ENCODE data around the gene HLCS. TPM values are rescaled to one million over a fixed set of nuclear protein-coding genes. Genes with fewer than 3 reads are reported as not detected.

The HLCS gene
- total and polyA plus RNA-seq, 10 of the 15 experiments (the other 5 are each of a cell fraction or from before 2014, with no cell fraction given): 1.5 to 12.7 (median 9.6) TPM

DNA sequence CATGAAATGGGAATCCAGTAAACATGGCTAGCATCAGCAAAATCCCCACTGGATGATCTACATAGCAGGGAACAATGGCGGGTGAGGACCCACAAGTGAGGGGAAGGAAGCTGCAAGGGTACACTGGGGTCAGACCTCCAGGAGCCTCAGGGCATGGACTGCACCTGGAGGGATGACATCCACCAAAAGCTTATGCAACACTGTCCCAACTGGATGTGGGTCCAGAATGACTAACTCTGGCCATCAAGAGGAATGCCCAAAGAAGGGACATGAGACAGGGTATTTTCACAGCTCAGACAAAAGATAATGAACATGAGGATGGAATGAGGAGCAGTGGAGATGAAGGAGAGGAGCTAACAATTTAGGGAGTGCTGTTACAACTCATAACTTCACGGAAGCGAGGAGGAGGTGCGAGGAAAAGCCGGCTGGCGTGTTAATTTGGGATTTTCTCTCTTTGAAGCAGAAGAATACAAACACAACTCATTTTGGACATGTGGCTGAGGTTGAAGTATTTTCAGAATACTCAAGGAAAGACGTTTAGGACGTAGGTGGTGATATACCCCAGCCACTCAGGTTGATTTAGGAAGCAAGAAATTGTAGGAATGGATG lies 5.7 kb downstream of the HLCS start:
- H3K27me3 ChIP-seq (replicated peaks in 1 of 2; ENCODE audit: control insufficient read depth in 2 of 2, insufficient read depth in 2 of 2, low read length in 1 of 2): no peaks in the 10 kb centered on the region
- no peak for TF ChIP-seq ZNF274 (IDR thresholded peaks at IDR 0.05; ENCODE audit: insufficient read depth, insufficient read length)
- TF ChIP-seq EZH2 (IDR thresholded peaks at IDR 0.05; ENCODE audit: borderline replicate concordance, control insufficient read depth, low read depth, low read length): no peak
- TF ChIP-seq, protein P1, sequence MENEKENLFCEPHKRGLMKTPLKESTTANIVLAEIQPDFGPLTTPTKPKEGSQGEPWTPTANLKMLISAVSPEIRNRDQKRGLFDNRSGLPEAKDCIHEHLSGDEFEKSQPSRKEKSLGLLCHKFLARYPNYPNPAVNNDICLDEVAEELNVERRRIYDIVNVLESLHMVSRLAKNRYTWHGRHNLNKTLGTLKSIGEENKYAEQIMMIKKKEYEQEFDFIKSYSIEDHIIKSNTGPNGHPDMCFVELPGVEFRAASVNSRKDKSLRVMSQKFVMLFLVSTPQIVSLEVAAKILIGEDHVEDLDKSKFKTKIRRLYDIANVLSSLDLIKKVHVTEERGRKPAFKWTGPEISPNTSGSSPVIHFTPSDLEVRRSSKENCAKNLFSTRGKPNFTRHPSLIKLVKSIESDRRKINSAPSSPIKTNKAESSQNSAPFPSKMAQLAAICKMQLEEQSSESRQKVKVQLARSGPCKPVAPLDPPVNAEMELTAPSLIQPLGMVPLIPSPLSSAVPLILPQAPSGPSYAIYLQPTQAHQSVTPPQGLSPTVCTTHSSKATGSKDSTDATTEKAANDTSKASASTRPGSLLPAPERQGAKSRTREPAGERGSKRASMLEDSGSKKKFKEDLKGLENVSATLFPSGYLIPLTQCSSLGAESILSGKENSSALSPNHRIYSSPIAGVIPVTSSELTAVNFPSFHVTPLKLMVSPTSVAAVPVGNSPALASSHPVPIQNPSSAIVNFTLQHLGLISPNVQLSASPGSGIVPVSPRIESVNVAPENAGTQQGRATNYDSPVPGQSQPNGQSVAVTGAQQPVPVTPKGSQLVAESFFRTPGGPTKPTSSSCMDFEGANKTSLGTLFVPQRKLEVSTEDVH (IDR thresholded peaks at IDR 0.05; ENCODE audit: low read depth, partially characterized antibody): no peak
- no peak for TF ChIP-seq NR2C2 (IDR thresholded peaks at IDR 0.05; ENCODE audit: borderline replicate concordance, control insufficient read depth, insufficient read length, low read depth)
- TF ChIP-seq CBX5 (IDR thresholded peaks at IDR 0.05; ENCODE audit: low read depth): no peak
- TF ChIP-seq, protein P2, sequence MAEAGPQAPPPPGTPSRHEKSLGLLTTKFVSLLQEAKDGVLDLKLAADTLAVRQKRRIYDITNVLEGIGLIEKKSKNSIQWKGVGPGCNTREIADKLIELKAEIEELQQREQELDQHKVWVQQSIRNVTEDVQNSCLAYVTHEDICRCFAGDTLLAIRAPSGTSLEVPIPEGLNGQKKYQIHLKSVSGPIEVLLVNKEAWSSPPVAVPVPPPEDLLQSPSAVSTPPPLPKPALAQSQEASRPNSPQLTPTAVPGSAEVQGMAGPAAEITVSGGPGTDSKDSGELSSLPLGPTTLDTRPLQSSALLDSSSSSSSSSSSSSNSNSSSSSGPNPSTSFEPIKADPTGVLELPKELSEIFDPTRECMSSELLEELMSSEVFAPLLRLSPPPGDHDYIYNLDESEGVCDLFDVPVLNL (IDR thresholded peaks at IDR 0.05; ENCODE audit: low read depth, low read length): no peak
- TF ChIP-seq PAX8 (IDR thresholded peaks at IDR 0.05): no peak
- TF ChIP-seq RBBP5 (conservative IDR thresholded peaks at IDR 0.05): no peak
- TF ChIP-seq LARP7 (IDR thresholded peaks at IDR 0.05): no peak
- no peak for TF ChIP-seq ZSCAN29 (IDR thresholded peaks at IDR 0.05)
- no peak for TF ChIP-seq CBX3 (IDR thresholded peaks at IDR 0.05; ENCODE audit: borderline replicate concordance, low read depth)
- TF ChIP-seq, protein P3, sequence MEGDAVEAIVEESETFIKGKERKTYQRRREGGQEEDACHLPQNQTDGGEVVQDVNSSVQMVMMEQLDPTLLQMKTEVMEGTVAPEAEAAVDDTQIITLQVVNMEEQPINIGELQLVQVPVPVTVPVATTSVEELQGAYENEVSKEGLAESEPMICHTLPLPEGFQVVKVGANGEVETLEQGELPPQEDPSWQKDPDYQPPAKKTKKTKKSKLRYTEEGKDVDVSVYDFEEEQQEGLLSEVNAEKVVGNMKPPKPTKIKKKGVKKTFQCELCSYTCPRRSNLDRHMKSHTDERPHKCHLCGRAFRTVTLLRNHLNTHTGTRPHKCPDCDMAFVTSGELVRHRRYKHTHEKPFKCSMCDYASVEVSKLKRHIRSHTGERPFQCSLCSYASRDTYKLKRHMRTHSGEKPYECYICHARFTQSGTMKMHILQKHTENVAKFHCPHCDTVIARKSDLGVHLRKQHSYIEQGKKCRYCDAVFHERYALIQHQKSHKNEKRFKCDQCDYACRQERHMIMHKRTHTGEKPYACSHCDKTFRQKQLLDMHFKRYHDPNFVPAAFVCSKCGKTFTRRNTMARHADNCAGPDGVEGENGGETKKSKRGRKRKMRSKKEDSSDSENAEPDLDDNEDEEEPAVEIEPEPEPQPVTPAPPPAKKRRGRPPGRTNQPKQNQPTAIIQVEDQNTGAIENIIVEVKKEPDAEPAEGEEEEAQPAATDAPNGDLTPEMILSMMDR (IDR thresholded peaks at IDR 0.05 in 2 of 3, conservative IDR thresholded peaks at IDR 0.05 in 1 of 3; ENCODE audit: control insufficient read depth in 2 of 3, extremely low read depth in 1 of 3, insufficient read depth in 1 of 3, low read depth in 3 of 3, low read length in 3 of 3): no peak
- TF ChIP-seq POLR2A (IDR thresholded peaks at IDR 0.05; ENCODE audit: low read depth, low read length): no peak

More for the DNA sequence above, 5.7 kb downstream of the HLCS start:
- intact Hi-C loops (cut with micrococcal nuclease; ENCODE audit: unreplicated experiment) (loop anchor here (10.0 kb wide), 1 partner anchor 294 kb away; no protein-coding TSS in a partner anchor), in situ Hi-C loops (cut with MboI) (no loop called here)
- DNase-seq (ENCODE audit: low read depth, low spot score): no peak
- no peaks in the 10 kb centered on the region for H3K9me3 ChIP-seq (replicated peaks; ENCODE audit: control insufficient read depth, insufficient read depth, low read length)
- FAIRE-seq: no peak
- ChIA-PET RAD21 (ENCODE audit: unreplicated experiment) (no interaction called here), CTCF (no interaction called here), SMC1A (ENCODE audit: uncharacterized antibody, unreplicated experiment) (interaction anchor here (1.5 kb wide), 1 partner anchor 9 kb away, joined by 3 read pairs; no protein-coding TSS in a partner anchor), POLR2A (no interaction called here)
- no peak for ATAC-seq
- H3K27ac ChIP-seq (ENCODE audit: control insufficient read depth, insufficient read depth): no peak overlapping the region
- no peak overlapping the region for H2AFZ ChIP-seq (ENCODE audit: control insufficient read depth, low read depth, low read length)
- H4K20me1 ChIP-seq (ENCODE audit: control insufficient read depth, insufficient read depth): no peaks in the 10 kb centered on the region
- BruUV-seq (replicated peaks): no TSS peak
- H3K4me1 ChIP-seq (ENCODE audit: control insufficient read depth, insufficient read depth, low read length): peaks cover 14% of the 10 kb centered on the region
- WGBS (ENCODE audit: insufficient coverage, insufficient replicate concordance, low lambda C conversion rate, missing lambda C conversion rate): 96% methylated on average over 8 of the region's 8 CpGs
- H3K4me3 ChIP-seq: no peak overlapping the region
- no peak overlapping the region for H3K9ac ChIP-seq (ENCODE audit: control insufficient read depth, insufficient read depth, low read length)
- H3K79me2 ChIP-seq (ENCODE audit: control insufficient read depth, insufficient read depth, low read length): peaks cover 2% of the 10 kb centered on the region; the same call in 1 of the 2 replicates
- no peak overlapping the region for H3K4me2 ChIP-seq (ENCODE audit: control insufficient read depth, insufficient read depth)
- H3K36me3 ChIP-seq (ENCODE audit: control insufficient read depth in 2 of 2, insufficient read depth in 2 of 2, low read length in 1 of 2): no peaks in the 10 kb centered on the region

Data from GM12878 (cell line).